VCaP (cell line): Measurements from ENCODE around the gene MYO18B.

ENCODE experiments used
- H3K27ac ChIP-seq: fragments of 450-650 bp; 2 replicates; pipeline ENCODE4 v1.5.1; 2017
- TF ChIP-seq, protein P1 (sequence below): fragments of 450-650 bp; conservative IDR thresholded peaks from 2 replicates; pipeline ENCODE4 v1.5.1; 2017; ENCODE audit warnings: mild to moderate bottlenecking, moderate library complexity

MYO18B gene

GRCh38 chr22:25853078-25853477 lies 111.1 kb downstream of the MYO18B start:
- TF ChIP-seq, protein P1, sequence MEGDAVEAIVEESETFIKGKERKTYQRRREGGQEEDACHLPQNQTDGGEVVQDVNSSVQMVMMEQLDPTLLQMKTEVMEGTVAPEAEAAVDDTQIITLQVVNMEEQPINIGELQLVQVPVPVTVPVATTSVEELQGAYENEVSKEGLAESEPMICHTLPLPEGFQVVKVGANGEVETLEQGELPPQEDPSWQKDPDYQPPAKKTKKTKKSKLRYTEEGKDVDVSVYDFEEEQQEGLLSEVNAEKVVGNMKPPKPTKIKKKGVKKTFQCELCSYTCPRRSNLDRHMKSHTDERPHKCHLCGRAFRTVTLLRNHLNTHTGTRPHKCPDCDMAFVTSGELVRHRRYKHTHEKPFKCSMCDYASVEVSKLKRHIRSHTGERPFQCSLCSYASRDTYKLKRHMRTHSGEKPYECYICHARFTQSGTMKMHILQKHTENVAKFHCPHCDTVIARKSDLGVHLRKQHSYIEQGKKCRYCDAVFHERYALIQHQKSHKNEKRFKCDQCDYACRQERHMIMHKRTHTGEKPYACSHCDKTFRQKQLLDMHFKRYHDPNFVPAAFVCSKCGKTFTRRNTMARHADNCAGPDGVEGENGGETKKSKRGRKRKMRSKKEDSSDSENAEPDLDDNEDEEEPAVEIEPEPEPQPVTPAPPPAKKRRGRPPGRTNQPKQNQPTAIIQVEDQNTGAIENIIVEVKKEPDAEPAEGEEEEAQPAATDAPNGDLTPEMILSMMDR, result no peak
- H3K27ac ChIP-seq, result no peak overlapping the region

GRCh38 chr22:25853501-25854284 lies 111.7 kb downstream of the MYO18B start:
- TF ChIP-seq, protein P1, result peak; percentile 68
- H3K27ac ChIP-seq, result no peak overlapping the region

DNA sequence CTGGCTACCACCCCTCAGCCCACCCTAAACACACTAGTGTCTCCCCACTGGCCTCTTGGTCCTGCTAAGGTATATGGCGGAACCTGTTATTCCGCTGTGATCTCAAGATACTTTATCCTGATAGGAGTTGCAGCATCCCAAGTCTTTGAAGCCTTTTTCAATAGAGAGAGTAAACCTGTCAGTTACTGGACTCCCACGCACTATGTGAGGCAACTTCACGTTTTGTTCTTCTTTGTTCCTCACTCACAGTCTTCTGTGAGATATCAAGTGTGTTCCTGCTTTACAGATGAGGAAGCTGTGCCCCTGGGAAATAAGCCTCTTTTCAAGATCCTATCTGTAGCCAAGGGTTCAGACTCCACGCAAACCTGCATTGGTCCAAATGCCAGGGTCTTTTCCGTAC lies 127.8 kb downstream of the MYO18B start:
- TF ChIP-seq, protein P1, result no peak
- H3K27ac ChIP-seq, result no peak overlapping the region

DNA sequence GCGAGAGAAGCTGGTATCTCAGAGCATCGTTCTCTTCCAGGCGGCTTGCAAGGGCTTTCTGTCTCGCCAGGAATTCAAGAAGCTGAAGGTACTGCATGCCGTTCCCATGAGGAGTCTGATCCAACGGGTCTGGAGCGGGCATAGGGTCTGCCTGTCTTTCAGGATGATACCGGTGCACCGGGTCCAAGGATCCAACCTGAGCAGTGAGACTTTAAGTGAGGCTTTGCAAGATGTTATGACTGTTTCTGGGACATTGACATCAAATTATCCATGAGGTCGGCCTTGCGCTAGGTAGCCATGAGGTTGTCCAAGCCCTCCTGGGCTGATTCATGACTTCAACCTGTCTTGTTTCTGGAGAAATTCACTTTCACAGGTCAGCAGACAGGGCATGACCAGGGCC lies 132.3 kb downstream of the MYO18B start:
- TF ChIP-seq, protein P1, result no peak
- H3K27ac ChIP-seq, result no peak overlapping the region

DNA sequence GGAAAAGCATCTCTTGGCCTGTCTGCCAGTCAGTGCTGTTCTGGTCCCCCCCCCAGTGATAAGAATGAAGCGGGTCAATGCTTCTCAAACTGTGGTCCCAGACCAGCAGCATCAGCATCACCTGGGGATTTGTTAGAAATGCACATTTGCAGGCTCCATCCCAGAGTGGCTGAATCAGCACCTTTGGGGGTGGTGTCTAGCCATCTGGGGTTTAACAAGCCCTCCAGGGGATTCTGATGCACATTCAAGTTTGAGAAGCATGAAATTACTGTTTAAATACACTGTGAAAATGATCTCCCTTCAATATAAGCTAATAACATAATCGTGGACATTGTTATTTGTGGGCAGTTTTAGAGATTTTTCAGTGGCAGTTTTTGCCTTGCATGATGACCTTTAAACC lies 133.5 kb downstream of the MYO18B start:
- no peak overlapping the region for H3K27ac ChIP-seq
- TF ChIP-seq, protein P1, result no peak

DNA sequence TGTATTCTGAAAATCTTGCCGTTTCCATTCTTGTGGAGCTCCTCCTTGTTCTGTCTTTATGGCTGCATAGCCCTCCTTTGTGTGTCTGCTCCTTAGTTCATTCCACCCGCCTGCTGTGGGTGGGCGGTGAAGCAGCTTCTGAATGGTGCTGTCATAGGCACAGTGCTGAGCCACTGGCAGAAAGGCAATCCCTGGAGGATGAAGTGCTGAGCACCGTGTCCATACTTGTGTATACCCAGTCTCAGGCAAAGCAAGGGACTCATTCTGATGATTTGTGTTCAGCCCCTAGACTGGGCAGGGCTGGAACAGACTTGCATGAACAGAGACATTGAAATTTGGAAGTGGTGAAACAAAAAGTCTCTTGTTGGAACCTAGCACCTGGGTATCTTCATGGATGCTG lies 134.9 kb downstream of the MYO18B start:
- H3K27ac ChIP-seq, result no peak overlapping the region
- TF ChIP-seq, protein P1, result no peak

DNA sequence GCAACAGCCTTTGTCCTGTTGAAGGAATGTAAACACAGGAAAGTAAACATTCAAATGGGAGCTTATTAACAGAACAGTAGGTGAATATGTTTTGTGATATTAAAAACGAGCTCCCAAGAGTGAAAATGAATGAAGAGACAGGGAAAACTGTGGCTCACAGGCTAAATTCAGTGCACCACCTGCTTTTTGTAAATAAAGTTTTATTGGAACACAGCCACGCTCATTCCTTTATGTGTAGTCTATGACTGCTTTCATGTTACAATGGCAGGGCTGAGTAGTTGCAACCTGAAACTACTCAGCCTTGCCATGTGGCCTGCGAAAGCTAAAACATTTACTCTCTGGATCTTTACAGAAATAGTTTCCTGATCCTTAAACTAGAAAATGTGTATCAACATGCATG lies 136.9 kb downstream of the MYO18B start:
- TF ChIP-seq, protein P1, result no peak
- no peak overlapping the region for H3K27ac ChIP-seq
